NCI-H187 treated with DMSO at 0.1 percent for 48 hours (cell line): Measurements from ENCODE around the gene BANP.
"Not testable (repeated sequence)": the region's sequence is repeated elsewhere in the genome, so short reads cannot be mapped to it uniquely, and the experiment has no call there.

Experiments
- DNase-seq: peaks from one replicate; lab custom pipeline; 2025; lab: John Stamatoyannopoulos, UW

BANP gene

GRCh38 chr16:87950765-87951551 lies at the start of gene BANP:
Gene BANP, plus strand, starts transcription at chr16:87951434. Its CDS starts 23,682 bp downstream, at chr16:87975116.
- DNase-seq: peak; percentile 51

- not testable (repeated sequence) for DNase-seq
These were observed 46.3 kb upstream of the BANP start for GRCh38 chr16:87904963-87905362.

GRCh38 chr16:87905521-87905920 lies 45.7 kb upstream of the BANP start:
- DNase-seq: not testable (repeated sequence)

- not testable (repeated sequence) for DNase-seq
These were observed 43.1 kb upstream of the BANP start for GRCh38 chr16:87908101-87908500.

- not testable (repeated sequence) for DNase-seq
These were observed 41.9 kb upstream of the BANP start for GRCh38 chr16:87909203-87909935.

DNA sequence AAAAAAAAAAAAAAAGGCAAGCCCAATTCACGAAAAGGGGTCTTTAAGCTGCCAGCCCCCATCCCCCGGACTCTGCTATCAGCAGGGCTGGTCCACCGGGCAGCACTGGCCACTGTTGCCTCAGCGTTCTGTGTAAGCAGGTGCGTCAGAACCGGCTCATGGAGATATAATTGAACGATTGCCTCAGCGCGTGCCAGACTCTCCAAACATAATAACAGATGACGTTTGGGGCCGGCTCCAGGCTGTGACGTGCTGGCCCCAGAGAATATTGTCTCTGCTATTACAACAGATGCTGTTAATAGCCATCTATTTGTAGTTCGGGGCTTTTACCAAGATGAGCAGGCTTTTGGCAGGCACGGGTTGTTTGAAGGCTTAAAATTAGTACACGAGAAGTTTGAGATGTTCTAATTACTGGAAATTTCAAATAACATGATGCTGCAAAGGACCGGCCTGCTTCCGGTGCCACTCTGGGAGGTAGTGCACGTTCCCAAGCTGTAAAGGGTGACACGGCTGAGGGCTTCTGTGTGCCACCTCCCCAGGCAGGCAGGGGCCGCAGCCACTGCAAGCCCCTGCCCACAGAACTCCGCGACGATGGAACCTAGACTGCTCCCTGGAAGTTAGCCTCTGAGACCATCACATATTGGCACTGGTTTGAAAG lies 40.0 kb upstream of the BANP start:
- DNase-seq: not testable (repeated sequence)

DNA sequence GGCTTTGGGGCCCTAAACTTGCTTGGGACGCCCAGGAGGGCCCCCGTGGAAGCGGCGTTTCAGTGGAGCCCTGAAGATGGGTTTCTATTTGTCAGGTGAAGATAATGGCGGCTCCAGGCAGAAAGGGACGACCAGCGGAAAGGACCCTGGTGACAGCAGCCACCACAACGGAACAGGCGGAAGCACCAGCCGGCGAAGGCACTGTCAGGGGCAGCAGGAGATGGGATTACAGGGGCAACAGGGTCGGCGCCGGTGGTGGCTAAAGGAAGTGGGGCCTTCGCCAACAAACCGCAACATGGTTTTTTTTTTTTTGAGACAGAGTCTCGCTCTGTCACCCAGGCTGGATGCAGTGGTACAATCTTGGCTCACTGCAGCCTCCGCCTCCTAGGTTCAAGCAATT lies 38.5 kb upstream of the BANP start:
- not testable (repeated sequence) for DNase-seq

- DNase-seq: not testable (repeated sequence)
These were observed 37.1 kb upstream of the BANP start for GRCh38 chr16:87914021-87914725.

GRCh38 chr16:87914812-87915211 lies 36.4 kb upstream of the BANP start:
- no peak for DNase-seq

- DNase-seq: no peak
These were observed 33.7 kb upstream of the BANP start for GRCh38 chr16:87917503-87917902.

DNA sequence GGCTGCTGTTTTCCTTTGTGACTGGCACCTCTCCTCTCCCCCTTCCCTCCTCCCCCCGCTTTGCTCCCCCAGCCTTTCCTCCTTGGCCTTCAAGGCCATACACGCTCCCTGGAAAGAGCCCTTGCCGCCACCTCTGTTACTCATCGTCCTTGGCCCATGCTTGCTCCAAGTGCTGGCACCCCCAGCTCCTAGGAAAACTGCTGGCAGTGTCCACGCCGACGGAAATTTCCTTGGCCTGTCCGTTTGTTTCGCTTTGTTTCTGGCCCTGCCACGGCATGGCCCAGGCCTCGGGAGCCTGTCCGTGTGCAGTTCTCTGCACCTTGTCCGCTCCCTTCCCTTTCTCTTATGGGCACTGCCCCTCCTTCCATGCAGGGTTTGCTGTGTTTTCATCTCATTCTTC lies 32.9 kb upstream of the BANP start:
- DNase-seq: no peak

DNA sequence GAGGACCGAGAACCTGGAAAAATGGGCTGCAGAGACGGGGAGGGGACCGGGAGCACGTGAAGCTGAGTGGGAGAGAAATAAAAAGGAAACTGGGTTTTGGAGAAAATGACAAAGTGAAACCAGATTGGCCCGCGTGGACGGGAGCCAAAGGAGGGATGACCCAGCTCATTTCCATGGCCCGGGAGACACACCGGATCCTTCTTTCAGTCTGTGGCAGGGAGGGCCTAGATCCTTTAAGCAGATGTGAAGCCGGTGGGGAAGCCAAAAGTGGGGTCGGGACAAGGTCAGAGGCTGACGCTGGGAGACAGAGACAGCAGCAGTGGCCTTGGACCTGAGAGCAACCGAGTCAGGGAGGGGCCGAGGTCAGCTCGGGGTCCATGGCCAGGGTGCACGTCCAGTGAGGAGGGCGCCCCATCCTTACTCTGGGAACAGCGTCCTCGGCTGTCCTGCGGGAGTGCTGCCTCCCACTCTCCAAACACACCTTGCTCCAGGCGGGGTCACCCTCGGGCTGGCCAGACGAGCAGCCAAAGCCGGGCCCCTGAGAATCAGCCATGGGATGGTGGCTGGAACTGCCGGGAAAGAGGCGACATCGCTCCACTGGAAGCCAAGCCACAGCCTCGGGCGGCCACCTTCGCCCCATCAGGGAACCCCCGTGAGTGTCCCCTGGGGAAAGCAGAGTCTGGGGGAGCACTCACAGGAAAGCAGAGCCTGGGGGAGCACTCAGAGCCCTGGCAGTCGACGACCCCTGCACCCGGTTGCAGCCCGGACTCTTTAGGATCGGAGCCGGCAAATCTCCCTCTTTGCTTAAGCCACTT lies 32.2 kb upstream of the BANP start:
- no peak for DNase-seq

DNA sequence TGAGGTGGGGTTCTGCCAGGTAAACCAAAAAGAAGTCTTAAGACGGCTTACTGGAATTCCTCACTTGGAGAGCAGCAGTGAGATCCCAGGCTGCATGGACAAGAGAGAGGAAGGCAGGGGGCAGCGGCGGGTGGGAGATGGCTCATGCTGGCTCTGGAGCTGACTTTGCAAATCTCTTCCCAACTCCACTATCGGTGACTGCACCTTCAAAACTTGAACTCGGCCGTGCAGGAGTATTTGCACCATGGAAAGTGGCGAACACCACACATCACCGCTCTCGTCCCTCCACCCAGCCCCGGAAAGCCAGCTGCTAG lies 31.6 kb upstream of the BANP start:
- DNase-seq: no peak

DNA sequence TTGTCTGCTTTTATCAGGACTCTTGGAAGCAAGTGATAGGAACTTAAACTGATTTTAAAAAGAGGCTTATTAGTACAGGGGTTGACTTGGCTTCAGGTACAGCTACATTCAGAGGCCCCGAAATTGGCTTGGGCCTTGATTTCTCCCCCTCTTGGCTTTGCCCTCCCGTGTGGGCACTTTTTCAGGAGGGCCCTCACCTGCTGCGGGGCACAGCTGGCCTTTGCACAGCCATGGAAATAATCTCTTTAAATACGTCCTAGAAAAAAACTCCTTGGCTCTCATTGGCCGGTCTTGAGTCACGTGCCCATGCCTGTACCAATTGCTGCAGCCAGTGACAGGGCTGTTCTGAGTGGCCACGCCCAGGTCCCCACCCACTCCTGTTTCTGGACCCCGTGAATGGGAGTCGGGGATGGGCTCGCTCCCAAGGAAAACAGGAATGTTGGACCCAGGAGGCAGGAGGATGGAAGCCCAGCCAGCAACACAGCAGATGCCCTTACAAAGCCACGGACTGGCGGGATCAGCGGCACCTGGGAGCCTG lies 29.9 kb upstream of the BANP start:
- DNase-seq: no peak

DNA sequence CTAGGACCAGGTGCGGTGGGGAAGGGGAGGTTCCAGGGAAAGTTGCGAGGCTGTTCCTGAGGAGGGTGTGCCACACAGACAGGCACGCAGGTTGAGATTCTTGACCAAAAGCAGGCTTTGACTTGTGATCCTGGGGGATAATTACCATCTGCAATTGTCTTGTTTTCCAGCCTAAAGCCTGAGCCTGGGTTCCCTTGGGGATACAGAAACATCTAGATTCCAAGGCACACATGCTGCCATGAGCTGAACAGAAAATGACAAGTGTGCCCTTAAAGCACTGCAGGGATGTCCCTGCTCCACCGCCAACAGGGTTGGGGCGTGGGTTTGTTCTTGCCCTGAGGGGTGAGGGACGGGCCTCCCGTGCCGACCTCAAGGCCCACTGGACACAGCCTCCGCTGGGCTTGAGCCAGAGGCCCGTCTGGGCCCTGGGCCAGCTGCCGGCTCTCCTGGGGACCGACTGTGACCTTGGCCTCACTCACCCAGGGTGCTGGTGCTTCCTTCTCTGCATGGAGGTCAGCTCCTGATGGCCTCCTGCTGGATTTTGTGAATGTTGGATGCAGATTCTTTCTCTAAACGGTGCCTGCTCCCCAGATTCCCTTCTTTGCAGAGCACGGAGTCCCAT lies 28.9 kb upstream of the BANP start:
- DNase-seq: no peak

DNA sequence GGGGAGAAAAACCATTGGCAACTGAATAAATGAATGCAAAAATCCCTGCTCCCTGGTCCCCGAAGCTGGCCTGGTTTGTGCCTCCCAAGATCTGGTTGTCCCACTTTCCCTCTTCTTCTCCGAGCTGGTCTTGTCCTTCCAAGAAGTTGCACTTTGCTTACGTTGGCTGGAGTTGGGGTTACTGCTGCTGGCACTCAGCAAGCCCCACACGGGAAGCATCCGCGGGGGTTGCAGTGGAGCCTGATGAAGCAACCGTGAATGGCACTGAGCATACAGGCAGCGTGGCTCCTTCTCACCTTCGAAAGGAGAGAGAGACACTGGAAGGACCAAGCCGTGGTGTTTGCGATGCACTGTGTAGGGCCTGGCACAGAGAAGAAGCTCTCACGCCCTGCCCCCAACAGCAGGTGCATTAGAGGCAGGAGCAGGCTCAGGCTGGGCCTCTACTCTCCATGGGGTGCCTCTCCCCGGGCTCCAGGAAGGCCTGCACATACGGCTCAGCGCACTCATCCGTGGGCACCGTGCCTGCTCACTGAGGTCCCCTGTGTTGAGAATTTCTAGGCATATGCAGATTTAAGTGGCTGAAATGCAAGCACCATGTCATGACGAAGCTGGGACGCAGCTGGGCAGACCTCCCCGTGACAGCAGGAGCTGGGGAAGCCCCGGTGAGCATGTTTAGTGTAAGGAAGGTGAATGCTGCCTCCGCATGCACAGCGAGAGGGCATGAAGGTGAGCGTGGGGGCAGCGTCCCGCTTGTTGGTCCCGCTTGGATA lies 27.0 kb upstream of the BANP start:
- DNase-seq: peak; percentile 67

DNA sequence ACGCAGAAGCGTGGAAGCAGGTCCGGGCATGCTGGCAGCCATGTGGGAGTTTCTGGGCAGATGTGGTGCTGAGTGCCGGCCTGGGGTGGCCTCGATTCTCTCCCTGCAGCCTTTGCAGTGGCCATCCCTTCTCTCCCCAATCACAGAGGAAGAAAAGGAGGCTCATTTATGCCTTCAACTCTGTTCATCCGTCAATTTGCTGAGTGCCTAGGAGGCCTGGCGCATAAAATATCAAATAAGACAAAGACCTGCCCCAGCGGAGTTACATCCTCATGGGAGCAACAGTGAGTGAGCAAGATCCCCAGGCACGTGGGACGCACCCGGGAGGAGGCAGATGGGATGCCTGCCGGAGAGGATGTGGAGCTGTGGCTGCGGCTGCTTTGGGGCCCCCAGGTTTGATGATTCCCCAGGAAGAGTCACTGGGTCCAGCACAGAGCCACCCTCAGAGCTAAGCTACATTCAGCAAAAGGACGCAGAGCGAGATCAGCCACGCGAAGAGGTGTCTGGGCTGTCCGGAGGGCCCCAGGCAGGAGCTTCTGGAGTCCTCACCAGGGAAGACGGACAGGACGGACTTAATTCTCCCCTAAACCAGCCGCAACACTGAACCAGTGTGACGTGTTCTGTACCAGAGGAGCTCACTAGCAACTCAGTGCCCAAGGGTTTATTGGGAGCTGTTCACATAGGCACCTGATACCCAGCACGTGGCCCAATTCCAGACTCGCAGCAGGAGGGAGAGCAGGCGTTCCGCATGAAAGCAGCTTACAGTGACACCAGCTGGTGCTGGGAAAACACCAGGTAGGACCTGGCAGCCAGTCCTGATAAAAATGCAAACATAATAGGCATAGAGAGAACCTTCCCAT lies 26.2 kb upstream of the BANP start:
- DNase-seq: peak; percentile 87

DNA sequence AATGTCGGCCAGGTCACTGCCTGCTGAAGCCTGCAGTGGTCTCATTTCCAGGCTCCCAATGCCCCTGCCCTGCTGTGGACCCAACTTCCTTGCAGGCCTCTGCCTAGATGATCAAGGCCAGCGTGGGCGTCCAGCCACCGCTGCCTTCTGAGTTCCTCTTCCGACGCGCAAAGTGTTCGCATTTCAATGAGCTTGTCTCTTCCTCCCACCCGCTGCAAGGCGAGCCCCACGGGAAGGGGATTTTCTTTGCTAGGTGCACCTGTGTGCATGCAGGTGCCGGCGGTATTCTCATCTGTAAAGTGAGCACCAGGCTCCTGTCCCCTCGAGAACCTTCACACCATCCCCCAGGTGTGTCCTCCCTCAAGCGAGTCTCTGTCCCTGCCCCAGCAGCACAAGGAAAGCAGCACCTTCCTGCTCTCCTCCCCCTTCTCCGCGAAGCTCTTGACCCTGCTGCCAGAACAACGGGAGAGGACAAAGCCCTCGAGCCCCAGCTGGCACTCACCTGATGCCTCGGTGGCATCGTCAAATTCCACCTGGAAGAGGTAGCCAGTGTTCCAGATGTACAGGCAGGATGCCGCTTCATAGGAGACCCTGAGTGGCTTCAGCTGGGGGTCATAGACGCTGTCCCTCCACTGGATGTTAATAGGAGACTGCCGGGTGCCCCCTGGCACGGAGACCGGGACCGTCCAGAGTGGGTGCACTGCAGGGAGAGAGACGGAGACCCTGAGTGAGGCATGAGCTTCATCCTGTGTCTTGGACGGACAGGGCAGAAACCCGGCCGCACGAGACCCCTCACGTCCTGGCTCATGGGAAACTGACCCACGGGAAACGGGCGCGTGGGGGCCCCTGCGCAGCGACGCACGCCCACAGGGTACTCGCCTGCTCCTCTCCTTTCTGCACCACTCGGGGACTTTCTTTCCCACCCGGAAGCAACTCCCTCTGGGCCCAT lies 24.7 kb upstream of the BANP start:
- no peak for DNase-seq
